Measurements from ENCODE around the gene PRODH2. TPM values are rescaled to one million over a fixed set of nuclear protein-coding genes. Genes with fewer than 3 reads are reported as not detected.

Gene PRODH2
- total RNA-seq, 1 experiment from 2014 or later, result not detected

DNA sequence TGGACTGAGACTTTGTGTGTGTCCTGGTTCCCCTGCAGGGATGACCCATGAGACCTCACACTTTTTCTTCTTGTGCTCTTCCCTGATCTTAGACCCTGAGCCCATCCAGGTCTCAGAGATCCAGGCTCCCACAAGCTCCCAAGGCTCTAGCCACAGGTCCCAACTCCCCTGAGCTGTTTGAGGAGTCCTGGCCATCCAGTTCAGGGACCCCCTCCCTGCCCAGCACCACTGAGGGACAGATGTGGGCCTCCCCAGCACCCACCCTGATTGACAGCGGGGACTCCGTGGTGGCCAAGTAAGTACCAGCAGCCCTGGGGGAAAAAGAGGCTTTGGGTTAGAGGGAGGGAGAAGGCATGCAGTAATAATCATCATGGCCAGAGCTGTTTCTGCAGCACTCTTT lies 52.9 kb downstream of the PRODH2 start:
- DNase-seq (ENCODE audit: low read depth), result no peak

DNA sequence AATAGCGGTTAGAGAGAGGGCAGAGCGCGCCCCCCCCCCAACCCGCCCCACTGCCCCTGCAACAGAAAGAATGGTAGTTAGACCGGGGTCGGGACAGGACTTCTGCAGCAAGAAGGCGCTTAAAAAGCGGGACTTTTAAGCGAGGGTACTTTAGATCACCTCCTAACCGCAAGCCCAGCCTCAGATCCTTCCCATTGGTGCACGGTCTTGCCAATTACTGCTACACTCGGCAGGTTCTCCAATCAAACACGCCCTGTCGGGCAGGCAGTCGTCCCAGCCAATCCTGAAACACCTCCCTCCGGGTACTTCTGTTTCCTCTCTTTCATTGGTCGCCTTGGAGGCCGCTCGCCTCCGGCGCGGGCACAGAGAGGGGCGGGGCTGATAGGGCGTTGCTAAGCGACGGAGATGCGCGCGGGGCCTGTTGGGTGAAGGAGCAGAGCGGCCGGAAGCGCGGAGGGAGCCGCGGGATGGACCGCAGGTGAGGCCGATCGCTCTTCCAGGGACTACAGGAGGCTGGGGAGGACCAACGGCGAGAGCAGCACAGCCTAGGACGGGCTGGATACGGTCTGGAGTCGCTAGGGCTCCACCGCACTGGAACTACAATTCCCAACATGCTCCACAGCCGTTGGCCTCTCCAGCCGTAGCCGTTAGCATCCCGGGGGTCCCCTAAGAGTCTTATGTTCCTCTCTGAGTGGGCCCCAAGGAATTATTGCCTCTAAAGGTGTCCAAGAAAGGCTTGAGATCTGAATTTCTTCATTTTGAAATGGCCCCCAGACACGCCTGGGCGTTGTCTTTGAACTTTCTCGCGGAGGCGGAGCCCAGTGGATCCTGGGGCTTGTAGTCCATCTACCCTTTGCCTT lies 54.7 kb downstream of the PRODH2 start, which contains the start of gene PROSER3:
Gene PROSER3, plus strand, starts transcription at position 428 of the 860 bp plus-strand sequence. Its CDS starts 40 bp downstream, at position 468.
- peak; percentile 99 for DNase-seq (ENCODE audit: low read depth)

DNA sequence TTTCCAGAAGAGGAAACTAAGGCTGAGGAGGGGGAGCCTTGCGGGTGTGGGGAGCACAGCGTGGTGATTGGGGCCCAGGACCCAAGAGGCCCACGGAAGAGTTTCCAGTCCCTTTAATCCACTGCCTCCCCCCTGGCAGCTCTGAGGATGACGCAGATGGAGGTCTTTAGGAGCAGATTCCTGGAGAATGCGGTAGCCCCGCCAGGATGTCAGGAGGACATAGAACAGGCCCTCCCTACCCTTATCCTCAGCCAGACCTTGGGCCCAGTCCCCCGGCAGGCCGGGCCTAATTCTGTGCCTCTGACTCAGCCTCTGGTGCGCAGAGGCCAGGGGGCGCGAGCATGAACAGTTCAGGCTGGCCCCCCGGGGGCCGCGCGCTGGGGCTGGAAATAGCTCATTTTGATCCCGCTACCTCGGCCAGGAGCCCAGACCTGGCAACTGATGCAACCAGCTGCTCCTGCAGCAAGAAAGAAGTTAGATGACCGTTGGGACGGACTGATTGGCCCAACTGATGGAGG lies 55.4 kb downstream of the PRODH2 start:
- peak; percentile 72 for DNase-seq (ENCODE audit: low read depth)

DNA sequence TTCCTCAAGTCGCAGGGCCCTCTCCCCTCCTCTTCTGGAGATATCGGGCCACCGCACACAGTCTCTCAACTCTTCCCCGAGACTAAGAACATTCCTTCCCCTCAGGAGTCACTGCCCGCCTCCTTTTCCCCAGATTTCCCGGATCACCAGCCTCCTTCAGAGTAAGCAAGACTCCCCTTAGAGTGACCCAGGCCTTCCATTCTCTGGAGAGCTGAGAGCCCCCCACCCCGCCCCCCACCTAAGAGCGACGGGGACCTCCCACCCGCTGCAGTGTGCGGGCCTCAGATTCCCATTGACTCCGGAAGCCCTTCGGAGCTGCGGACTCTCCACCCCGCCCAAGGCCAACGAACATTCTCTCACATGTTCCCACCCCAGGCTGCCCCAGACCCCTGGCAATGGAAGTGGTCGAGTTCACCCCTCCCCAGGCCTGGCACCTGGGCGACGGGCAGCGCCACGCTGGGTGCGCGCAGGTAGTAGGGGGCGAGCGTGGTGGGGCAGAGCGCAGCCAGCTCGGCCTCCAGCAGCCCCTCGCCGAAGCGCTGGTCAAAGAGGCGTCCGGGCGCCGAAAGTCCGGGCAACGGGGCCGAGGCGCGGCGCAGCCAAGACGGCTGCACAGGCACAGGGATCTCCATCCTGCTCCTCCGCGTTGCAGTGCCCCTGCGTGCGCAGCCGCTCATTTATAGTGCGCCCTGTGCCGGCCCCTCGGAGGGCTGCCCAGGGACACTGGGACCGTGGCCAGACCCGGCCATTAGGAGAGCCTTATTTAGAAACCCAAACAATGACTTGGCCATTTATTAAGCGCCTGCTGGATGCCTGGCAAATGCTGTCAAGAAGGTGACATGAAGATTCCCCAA lies 56.0 kb downstream of the PRODH2 start, which contains the start of gene HSPB6:
Gene HSPB6, minus strand, starts transcription at position 653 of the 854 bp plus-strand sequence. Its CDS starts 21 bp downstream, at position 632.
- no peak for DNase-seq (ENCODE audit: low read depth)

DNA sequence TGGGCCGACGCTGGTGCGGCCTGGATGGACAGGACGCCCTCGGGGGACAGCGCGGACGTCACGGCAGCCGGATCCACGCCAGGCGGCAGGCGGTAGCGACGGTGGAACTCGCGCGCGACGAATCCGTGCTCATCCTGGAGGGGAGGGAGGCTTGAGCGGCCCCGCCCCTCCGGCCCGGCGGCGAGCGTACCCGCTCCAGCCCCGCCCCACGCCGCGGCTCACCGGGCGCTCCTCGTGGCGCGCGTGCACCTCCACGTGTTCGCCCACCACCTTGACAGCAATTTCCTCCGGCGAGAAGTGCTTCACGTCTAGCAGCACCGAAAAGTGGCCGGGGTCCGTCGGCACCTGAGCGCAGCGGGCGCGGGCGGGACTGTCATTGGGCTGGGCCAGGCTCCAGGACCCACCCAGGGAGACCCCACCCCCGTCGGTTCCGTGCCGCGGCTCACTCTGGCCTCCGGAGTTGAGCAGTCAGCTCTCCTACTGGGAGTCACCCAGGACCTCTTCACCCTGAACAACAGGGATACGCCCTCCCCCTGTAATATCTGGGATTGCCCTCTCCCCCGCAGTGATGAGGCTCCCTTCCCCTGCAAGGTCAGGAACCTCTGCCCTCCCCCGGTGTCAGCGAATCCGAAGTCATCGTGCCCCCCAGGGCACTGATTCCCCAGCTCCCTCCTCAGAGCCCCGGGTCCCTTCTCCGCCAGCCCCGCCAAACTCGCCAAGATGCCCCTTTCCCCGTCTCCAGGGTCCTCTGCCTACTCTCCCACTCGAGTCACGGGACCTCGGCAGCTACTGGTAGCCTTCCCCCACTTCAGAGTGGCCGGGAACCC lies 56.9 kb downstream of the PRODH2 start:
- no peak for DNase-seq (ENCODE audit: low read depth)

DNA sequence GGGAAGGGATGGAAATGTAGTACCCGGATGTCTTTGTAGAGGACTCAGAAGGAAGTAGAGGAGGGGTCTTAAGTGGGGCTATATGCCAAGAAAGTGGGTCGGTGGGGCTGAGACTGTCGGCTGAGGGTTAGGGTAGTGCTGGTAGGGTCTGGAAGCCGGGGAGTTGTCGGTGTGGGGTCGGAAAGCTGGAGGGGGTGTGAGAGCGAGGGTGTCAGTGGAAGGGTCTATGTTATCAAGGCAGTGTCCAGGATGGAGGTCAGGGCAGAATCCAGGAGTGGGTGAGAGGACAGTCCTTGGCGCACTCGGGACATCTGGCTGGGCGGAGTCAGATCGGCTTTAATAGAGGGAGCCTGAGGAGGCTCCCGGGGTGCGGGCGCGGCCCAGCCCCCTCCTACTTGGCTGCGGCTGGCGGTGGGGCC lies 57.5 kb downstream of the PRODH2 start:
- no peak for DNase-seq (ENCODE audit: low read depth)

DNA sequence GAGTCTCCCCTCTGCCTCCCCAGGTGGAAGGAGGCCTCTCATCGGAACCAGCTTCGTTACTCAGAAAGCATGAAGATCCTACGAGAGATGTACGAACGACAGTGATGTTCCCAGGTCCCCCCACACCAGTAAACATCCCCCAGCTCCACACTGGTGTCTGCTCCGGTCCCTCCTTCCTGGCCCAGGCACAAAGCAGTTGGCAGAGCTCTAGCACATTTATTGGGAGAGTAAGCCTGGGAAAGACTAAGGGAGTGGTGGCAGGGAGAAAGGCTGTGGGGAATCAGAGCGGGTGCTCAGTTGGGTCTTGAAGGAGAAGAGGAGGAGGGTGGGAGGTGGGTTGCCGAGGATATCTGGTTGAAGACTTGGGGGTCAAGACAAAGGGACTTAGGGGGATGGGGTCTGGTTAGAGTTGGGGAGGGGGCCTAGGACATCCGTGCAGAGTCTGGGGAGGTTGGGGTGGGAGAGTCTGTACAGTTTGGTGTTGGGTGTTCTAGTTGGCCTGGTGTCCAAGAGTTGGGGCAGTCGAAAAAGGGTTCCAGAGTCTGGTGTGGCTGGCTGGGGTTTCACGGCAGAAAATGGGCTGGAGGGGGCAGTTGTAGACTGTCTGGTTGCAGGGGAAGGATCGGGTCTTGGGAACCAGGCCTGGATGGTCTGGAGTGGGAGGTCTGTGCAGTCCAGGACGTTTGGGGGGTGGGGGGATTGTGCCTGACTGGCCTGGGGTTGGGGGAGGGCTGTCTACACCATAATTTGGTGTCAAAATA lies 58.1 kb downstream of the PRODH2 start:
- no peak for DNase-seq (ENCODE audit: low read depth)

DNA sequence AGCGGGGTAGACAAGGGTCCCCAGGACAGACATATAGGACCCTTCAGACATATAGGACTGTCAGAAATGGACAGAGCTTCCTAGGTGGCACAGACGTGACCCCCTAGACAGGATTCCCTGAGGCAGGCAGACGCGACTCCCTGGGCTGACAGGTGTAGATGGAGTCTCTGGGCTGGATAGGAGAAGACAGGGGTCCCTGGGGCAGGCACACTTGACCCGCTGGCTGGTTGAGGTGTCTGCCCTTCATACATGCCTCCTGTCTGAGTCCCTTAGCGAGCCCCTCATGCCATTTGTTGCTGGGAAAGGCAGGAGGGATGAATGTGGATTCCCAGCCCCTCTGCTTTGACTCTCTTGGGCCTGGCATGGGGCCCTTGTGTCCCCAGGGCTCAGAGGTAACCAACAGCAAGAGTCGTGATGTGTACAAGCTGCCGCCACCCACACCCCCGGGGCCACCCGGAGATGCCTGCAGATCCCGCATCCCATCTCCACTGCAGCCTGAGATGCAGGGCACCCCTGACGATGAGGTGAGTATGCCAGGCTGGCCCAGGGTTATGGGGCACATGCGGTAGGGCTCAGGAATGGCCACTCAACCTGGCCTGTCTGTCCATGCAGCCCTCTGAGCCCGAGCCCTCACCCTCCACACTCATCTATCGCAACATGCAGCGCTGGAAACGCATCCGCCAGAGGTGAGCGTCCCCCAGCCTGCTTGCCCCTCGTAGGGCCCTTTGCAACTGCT lies 58.8 kb downstream of the PRODH2 start:
- no peak for DNase-seq (ENCODE audit: low read depth)

DNA sequence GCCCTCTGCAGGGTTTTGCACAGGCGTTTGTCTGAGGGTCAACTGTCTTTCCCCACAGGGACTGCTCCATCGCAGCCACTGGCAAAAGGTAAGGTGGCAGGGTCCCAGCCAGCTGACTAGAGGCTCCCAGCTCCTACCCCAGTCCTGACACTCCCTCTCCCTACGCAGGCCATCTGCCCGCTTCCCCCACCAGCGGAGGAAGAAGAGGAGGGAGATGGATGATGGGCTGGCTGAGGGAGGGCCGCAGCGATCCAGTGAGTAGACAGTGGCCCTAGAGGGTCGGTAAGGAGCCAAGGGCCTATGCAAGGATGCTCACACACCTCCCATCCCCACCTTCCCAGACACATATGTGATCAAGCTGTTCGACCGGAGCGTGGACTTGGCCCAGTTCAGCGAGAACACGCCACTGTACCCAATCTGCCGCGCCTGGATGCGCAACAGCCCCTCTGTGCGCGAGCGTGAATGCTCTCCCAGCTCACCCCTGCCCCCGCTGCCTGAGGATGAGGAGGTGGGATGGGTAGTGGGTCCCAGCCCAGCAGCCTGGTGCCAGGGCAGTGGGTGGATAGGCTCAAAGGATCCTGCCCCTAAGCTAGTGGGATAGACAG lies 59.8 kb downstream of the PRODH2 start:
- no peak for DNase-seq (ENCODE audit: low read depth)

DNA sequence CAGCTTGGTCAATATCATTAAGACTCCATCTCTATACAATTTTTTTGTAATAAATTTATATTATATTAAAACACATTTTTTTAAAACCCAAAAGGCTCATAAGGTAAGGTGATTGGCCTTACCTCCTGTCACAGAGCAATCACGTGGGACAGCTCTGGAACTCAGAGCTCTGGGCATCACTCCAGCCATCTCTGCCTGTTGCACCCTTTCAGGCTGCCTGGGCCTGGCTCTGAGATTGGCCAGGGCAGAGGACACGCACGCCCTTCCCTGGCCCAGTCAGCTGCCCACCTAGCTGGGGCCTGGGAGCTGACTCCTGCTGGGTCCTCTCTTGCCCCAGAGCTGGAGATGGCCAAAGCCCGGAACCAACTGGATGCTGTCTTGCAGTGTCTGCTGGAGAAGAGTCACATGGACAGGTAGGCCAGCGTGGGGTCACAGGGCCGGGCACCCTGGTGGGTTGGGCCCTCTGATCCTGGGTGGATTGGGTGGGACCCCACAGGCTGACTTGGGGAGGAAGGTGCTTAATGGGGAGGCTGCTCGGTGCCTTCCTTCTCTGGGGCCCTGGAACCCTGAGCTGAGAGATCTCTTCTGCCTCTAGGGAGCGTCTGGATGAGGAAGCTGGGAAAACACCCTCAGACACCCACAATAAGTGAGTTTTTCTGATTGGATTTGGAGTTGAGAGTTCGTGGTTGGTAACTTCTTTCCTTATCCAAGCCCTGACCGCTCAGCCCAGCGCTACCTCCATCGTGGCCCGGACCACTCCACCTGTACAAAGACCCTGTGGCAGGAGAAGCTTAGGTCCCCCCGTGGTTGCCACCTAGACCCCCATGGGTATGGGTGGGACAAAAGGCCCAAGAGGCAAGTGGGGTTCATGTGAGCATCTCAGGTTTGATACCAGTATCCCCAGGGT lies 60.6 kb downstream of the PRODH2 start:
- DNase-seq (ENCODE audit: low read depth), result no peak

DNA sequence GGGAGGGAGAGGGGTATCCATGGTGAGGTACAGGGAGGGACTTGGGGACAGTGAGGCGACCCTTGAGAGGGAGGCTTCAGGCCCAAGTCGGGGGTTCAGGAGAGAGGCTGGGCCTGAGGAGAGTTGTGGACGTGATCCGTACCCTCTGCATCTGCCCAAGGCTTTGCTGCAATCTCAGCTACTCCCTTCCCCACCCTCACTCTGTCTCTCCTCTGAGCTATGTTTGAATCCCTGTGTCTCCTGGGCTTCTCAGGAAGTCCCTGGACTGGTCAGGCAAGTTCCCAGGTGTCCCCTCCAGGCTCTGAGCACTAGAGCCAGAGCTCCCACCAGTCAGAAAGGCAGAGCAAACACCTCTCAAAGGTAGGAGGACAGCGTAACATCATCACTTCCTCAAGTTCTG lies 62.5 kb downstream of the PRODH2 start:
- DNase-seq (ENCODE audit: low read depth), result no peak

Other genes starting within 250 kb of the PRODH2 start
- gene ATP4A, start 249.2 kb downstream of the PRODH2 start, total RNA-seq (2014; rRNA removed; shearing (Covaris generic)), result not detected in 2 replicates
- gene PMIS2, start 226.7 kb downstream of the PRODH2 start, total RNA-seq (2014; rRNA removed; shearing (Covaris generic)), result not detected in 2 replicates
- 19.7 and 21.1 TPM in 2 replicates for gene HAUS5, start 200.1 kb downstream of the PRODH2 start, total RNA-seq (2014; rRNA removed; shearing (Covaris generic))
- 71.9 and 93.9 TPM in 2 replicates for gene RBM42, start 183.8 kb downstream of the PRODH2 start, total RNA-seq (2014; rRNA removed; shearing (Covaris generic))
- gene ETV2, start 171.1 kb downstream of the PRODH2 start, total RNA-seq (2014; rRNA removed; shearing (Covaris generic)), result 0.50 and 2.5 TPM in 2 replicates
- gene COX6B1, start 164.5 kb downstream of the PRODH2 start, total RNA-seq (2014; rRNA removed; shearing (Covaris generic)), result 551 and 688 TPM in 2 replicates
- gene UPK1A, start 146.3 kb downstream of the PRODH2 start, total RNA-seq (2014; rRNA removed; shearing (Covaris generic)), result not detected in 2 replicates
- gene ZBTB32, start 108.3 kb downstream of the PRODH2 start, total RNA-seq (2014; rRNA removed; shearing (Covaris generic)), result not detected in 2 replicates
- gene KMT2B, start 94.8 kb downstream of the PRODH2 start, total RNA-seq (2014; rRNA removed; shearing (Covaris generic)), result 7.7 and 10.9 TPM in 2 replicates
- gene IGFLR1, start 70.4 kb downstream of the PRODH2 start, total RNA-seq (2014; rRNA removed; shearing (Covaris generic)), result 2.9 and 11.1 TPM in 2 replicates
- 8.4 and 13.3 TPM in 2 replicates for gene U2AF1L4, start 67.4 kb downstream of the PRODH2 start, total RNA-seq (2014; rRNA removed; shearing (Covaris generic))
- gene PSENEN, start 67.2 kb downstream of the PRODH2 start, total RNA-seq (2014; rRNA removed; shearing (Covaris generic)), result 48.5 and 50.6 TPM in 2 replicates
- 4.5 and 5.4 TPM in 2 replicates for gene LIN37, start 64.3 kb downstream of the PRODH2 start, total RNA-seq (2014; rRNA removed; shearing (Covaris generic))
- gene HSPB6, start 55.8 kb downstream of the PRODH2 start, total RNA-seq (2014; rRNA removed; shearing (Covaris generic)), result 0.17 TPM in 1 of 2 replicates, not detected in the other
- 8.6 and 10.8 TPM in 2 replicates for gene PROSER3, start 54.7 kb downstream of the PRODH2 start, total RNA-seq (2014; rRNA removed; shearing (Covaris generic))
- gene ARHGAP33, start 37.3 kb downstream of the PRODH2 start, total RNA-seq (2014; rRNA removed; shearing (Covaris generic)), result 1.3 and 1.8 TPM in 2 replicates
- gene NPHS1, start 39.7 kb upstream of the PRODH2 start, total RNA-seq (2014; rRNA removed; shearing (Covaris generic)), result not detected in 2 replicates
- gene KIRREL2, start 44.1 kb upstream of the PRODH2 start, total RNA-seq (2014; rRNA removed; shearing (Covaris generic)), result not detected in 2 replicates
- gene APLP1, start 55.7 kb upstream of the PRODH2 start, total RNA-seq (2014; rRNA removed; shearing (Covaris generic)), result 1.6 and 6.6 TPM in 2 replicates
- 5.8 and 5.9 TPM in 2 replicates for gene NFKBID, start 87.7 kb upstream of the PRODH2 start, total RNA-seq (2014; rRNA removed; shearing (Covaris generic))
- not detected in 2 replicates for gene HCST, start 89.7 kb upstream of the PRODH2 start, total RNA-seq (2014; rRNA removed; shearing (Covaris generic))
- not detected in 2 replicates for gene TYROBP, start 95.5 kb upstream of the PRODH2 start, total RNA-seq (2014; rRNA removed; shearing (Covaris generic))
- 1.9 and 3.4 TPM in 2 replicates for gene LRFN3, start 123.5 kb upstream of the PRODH2 start, total RNA-seq (2014; rRNA removed; shearing (Covaris generic))
- 18.0 and 22.9 TPM in 2 replicates for gene SDHAF1, start 182.3 kb upstream of the PRODH2 start, total RNA-seq (2014; rRNA removed; shearing (Covaris generic))
- gene SYNE4, start 196.0 kb upstream of the PRODH2 start, total RNA-seq (2014; rRNA removed; shearing (Covaris generic)), result not detected in 2 replicates
- gene ALKBH6, start 201.4 kb upstream of the PRODH2 start, total RNA-seq (2014; rRNA removed; shearing (Covaris generic)), result 13.9 and 15.3 TPM in 2 replicates
- gene CLIP3, start 220.0 kb upstream of the PRODH2 start, total RNA-seq (2014; rRNA removed; shearing (Covaris generic)), result 0.45 TPM in 1 of 2 replicates, not detected in the other
- gene THAP8, start 241.4 kb upstream of the PRODH2 start, total RNA-seq (2014; rRNA removed; shearing (Covaris generic)), result 2.4 and 2.6 TPM in 2 replicates
- gene WDR62, start 242.1 kb upstream of the PRODH2 start, total RNA-seq (2014; rRNA removed; shearing (Covaris generic)), result 17.4 and 20.2 TPM in 2 replicates

All from HT1080 (cell line).